K562 (cell line): ENCODE data around the gene ZDHHC8. TPM values are rescaled to one million over a fixed set of nuclear protein-coding genes. Genes with fewer than 3 reads are reported as not detected.

Source experiments
- ATAC-seq: fragments of 200-7000 bp; cut with Tn5 transposase; 3 replicates; pipeline ENCODE4 v1.9.1; 2020; ENCODE audit warnings: moderate library complexity
- BruUV-seq: library from RNA; stranded (reverse); fragments of 400-500 nt; replicated peaks from 2 replicates; lab custom pipeline; 2021; lab: Mats Ljungman, UMichigan
- CTCF ChIA-PET: fragments of 300-600 bp; formaldehyde crosslinking; extraction: SDS; loops from one replicate; lab custom pipeline; 2021; ENCODE audit warnings: low intra/inter-chr PET ratio; lab: Yijun Ruan, JAX
- POLR2A ChIA-PET: fragments of 300-600, 350-650 bp; sonication (Branson Sonifier 250); formaldehyde crosslinking; extraction: SDS; loops from one replicate; lab custom pipeline; 2021; ENCODE audit warnings: antibody characterized with exemption, inconsistent platforms; lab: Yijun Ruan, JAX
- DNase-seq, 4 experiments: peaks; one replicate each; pipeline versions ENCODE4 v3.0.0 to v3.0.0-alpha.2; 2011 to 2018; ENCODE audit warnings: low spot score in 3 of 4, mixed read lengths in 3 of 4; ENCODE audit errors: extremely low read depth in 1 of 4
- FAIRE-seq: peaks from 2 replicates; lab custom pipeline; 2011; peaks lifted over from hg19 to GRCh38; lab: Jason Lieb, UNC
- H2AFZ ChIP-seq: 2 replicates; pipeline ENCODE4 v1.6.0; 2011; ENCODE audit warnings: low read depth, low read length, control low read depth, inconsistent platforms
- H3K27ac ChIP-seq: fragments of 200-600 bp; 3 replicates; pipeline ENCODE4 v1.8.0; 2011; ENCODE audit warnings: low read depth, mild to moderate bottlenecking, control low read depth, inconsistent platforms, low read length, moderate library complexity, mixed read lengths; ENCODE audit errors: extremely low read depth
- H3K27me3 ChIP-seq, 2 experiments: fragments of 300-600 bp in 1 of 2; 2 replicates in 1 of 2; 3 replicates in 1 of 2; pipeline versions ENCODE4 v1.6.0 to v1.8.0; 2011; ENCODE audit warnings: inconsistent platforms in 2 of 2, low read length in 2 of 2, mild to moderate bottlenecking in 1 of 2, mixed read lengths in 1 of 2, moderate library complexity in 1 of 2; ENCODE audit not compliant: control insufficient read depth in 2 of 2, insufficient read depth in 2 of 2
- H3K36me3 ChIP-seq: fragments of 300-600 bp; 3 replicates; pipeline ENCODE4 v1.8.0; 2011; ENCODE audit warnings: mild to moderate bottlenecking, low read length, inconsistent platforms; ENCODE audit not compliant: control insufficient read depth, insufficient read depth
- H3K4me1 ChIP-seq, 2 experiments: fragments of 200-600 bp in 1 of 2; replicated peaks in 1 of 2; 2 replicates in 1 of 2; 3 replicates in 1 of 2; pipeline versions ENCODE4 v1.5.1 to v1.8.0; 2011; ENCODE audit warnings: inconsistent platforms in 2 of 2, low read length in 2 of 2, mild to moderate bottlenecking in 1 of 2, mixed read lengths in 1 of 2, moderate library complexity in 1 of 2; ENCODE audit not compliant: control insufficient read depth in 2 of 2, insufficient read depth in 2 of 2
- H3K4me2 ChIP-seq: 2 replicates; pipeline ENCODE4 v1.6.1; 2011; ENCODE audit warnings: low read length, control low read depth, inconsistent platforms, mixed read lengths; ENCODE audit not compliant: insufficient read depth
- H3K4me3 ChIP-seq: fragments of 200-600 bp; sonication (generic), shearing (Covaris generic); 2 replicates; pipeline ENCODE4 v1.5.1; 2016; ENCODE audit warnings: control low read depth, inconsistent platforms
- H3K79me2 ChIP-seq: fragments of 200-600 bp; 3 replicates; pipeline ENCODE4 v1.8.0; 2011; ENCODE audit warnings: low read length, inconsistent platforms; ENCODE audit not compliant: control insufficient read depth, insufficient read depth
- H3K9ac ChIP-seq, 2 experiments: 2 replicates each; pipeline versions ENCODE4 v1.6.0 to v1.6.1; 2011; ENCODE audit warnings: low read depth in 2 of 2, low read length in 2 of 2, control low read depth in 1 of 2, inconsistent platforms in 1 of 2, mild to moderate bottlenecking in 1 of 2, mixed read lengths in 1 of 2; ENCODE audit not compliant: insufficient read depth in 1 of 2
- H3K9me1 ChIP-seq: one replicate; pipeline ENCODE4 v1.6.0; 2011; ENCODE audit warnings: inconsistent platforms, mild to moderate bottlenecking, low read length, moderate library complexity; ENCODE audit not compliant: control insufficient read depth, insufficient read depth
- H3K9me3 ChIP-seq: replicated peaks from 2 replicates; pipeline ENCODE4 v1.5.1; 2011; ENCODE audit warnings: low read depth, low read length, inconsistent platforms; ENCODE audit not compliant: control insufficient read depth, insufficient read depth
- H4K20me1 ChIP-seq: replicated peaks from 2 replicates; pipeline ENCODE4 v1.6.1; 2011; ENCODE audit warnings: low read length, inconsistent platforms, mixed read lengths; ENCODE audit not compliant: control insufficient read depth, insufficient read depth
- CREM ChIP-seq: IDR thresholded peaks from 2 replicates; pipeline ENCODE4 v1.6.1; 2014; ENCODE audit warnings: antibody characterized with exemption, low read depth
- CTCF ChIP-seq, 3 experiments: IDR thresholded peaks in 2 of 3; conservative IDR thresholded peaks in 1 of 3; 2 replicates each; pipeline ENCODE4 v1.5.1; 2011 to 2012; ENCODE audit warnings: low read length in 3 of 3, mild to moderate bottlenecking in 3 of 3, control low read depth in 2 of 3, improper control_type of control experiment in 1 of 3, inconsistent platforms in 1 of 3, low read depth in 1 of 3, mixed read lengths in 1 of 3, moderate library complexity in 1 of 3; ENCODE audit not compliant: insufficient read depth in 2 of 3
- NONO ChIP-seq, 2 experiments: fragments of 200-400 bp in 1 of 2; fragments of 450-650 bp in 1 of 2; formaldehyde crosslinking in 1 of 2; IDR thresholded peaks; 2 replicates each; pipeline ENCODE4 v1.6.1; 2017; ENCODE audit warnings: low read depth in 2 of 2, mild to moderate bottlenecking in 2 of 2, moderate library complexity in 2 of 2, low read length in 1 of 2
- NR4A1 ChIP-seq, 2 experiments: fragments of 250-450 bp in 1 of 2; fragments of 450-650 bp in 1 of 2; sonication (Bioruptor Pico) in 1 of 2; IDR thresholded peaks; 2 replicates each; pipeline versions ENCODE4 v1.4.0 to v1.6.1; 2016 to 2020; ENCODE audit warnings: mild to moderate bottlenecking in 2 of 2, missing compliant biosample characterization in 1 of 2, missing genetic modification characterization in 1 of 2, moderate library complexity in 1 of 2
- RAD21 ChIP-seq, 2 experiments: fragments of 250-450 bp in 1 of 2; fragments of 450-650 bp in 1 of 2; sonication (Bioruptor Pico) in 1 of 2; formaldehyde crosslinking in 1 of 2; IDR thresholded peaks in 1 of 2; conservative IDR thresholded peaks in 1 of 2; 2 replicates each; pipeline versions ENCODE4 v1.4.0 to v1.8.0; 2020 to 2022; ENCODE audit warnings: mild to moderate bottlenecking in 2 of 2, moderate library complexity in 1 of 2
- RBFOX2 ChIP-seq: fragments of 200-400 bp; formaldehyde crosslinking; IDR thresholded peaks from 2 replicates; pipeline ENCODE4 v1.6.1; 2017; ENCODE audit warnings: low read depth, mild to moderate bottlenecking, low read length, moderate library complexity
- SMC3 ChIP-seq: conservative IDR thresholded peaks from 2 replicates; pipeline ENCODE4 v1.6.1; 2011; ENCODE audit warnings: low read depth, low read length, improper control_type of control experiment; ENCODE audit not compliant: insufficient read depth
- WHSC1 ChIP-seq: IDR thresholded peaks from one replicate; pipeline ENCODE4 v1.6.1; 2012; ENCODE audit warnings: low read length, control low read depth, inconsistent platforms
- YY1 ChIP-seq, 3 experiments: IDR thresholded peaks; 2 replicates each; pipeline ENCODE4 v1.6.1; 2011; ENCODE audit warnings: low read length in 2 of 3, mild to moderate bottlenecking in 2 of 3, moderate library complexity in 2 of 3, borderline replicate concordance in 1 of 3, control low read depth in 1 of 3, low read depth in 1 of 3; ENCODE audit not compliant: insufficient read depth in 3 of 3, insufficient replicate concordance in 2 of 3, control insufficient read depth in 1 of 3, insufficient read length in 1 of 3; ENCODE audit errors: extremely low read depth in 1 of 3
- ZC3H8 ChIP-seq: fragments of 450-650 bp; IDR thresholded peaks from 2 replicates; pipeline ENCODE4 v1.6.1; 2017
- WGBS: fragments of 100-300 bp; shearing (Covaris generic); methylation state at CpG from one replicate; pipeline ENCODE4 v1.1.6; 2016; ENCODE audit warnings: low coverage, mixed read lengths; ENCODE audit not compliant: insufficient coverage; ENCODE audit errors: missing lambda C conversion rate; 5-methylcytosine and 5-hydroxymethylcytosine counted together
- in situ Hi-C: fragments of 300-500 bp; cut with MboI; formaldehyde crosslinking; loops from 4 replicates; pipeline ENCODE4 v1.15.0; 2018; ENCODE audit warnings: inconsistent platforms, mixed read lengths
- intact Hi-C: fragments of 100-400 bp; cut with micrococcal nuclease; formaldehyde crosslinking; loops from 2 replicates; pipeline ENCODE4 v1.14.2; 2022
- polyA plus RNA-seq, 8 experiments: library from polyadenylated mRNA; depleted of rRNA in 4 of 8; stranded (reverse) in 5 of 8; unstranded in 3 of 8; fragments of >200 nt; fragmentation: Nextera tagmentation in 2 of 8; fragmentation: Illumina TruSeq in 1 of 8; extraction: Ambion mirVana in 2 of 8; extraction: Trizol in 1 of 8; gene quantifications; 2 replicates each; pipeline versions ENCODE4 v1.2.1 to v1.2.3, GENCODE V29; 2011 to 2014; ENCODE audit warnings: inconsistent platforms in 1 of 8, missing spikeins in 1 of 8
- total RNA-seq, 7 experiments: library from RNA; depleted of rRNA in 6 of 7; stranded (reverse); fragments of >200 nt in 6 of 7; fragmentation: Illumina TruSeq in 2 of 7; extraction: Trizol in 2 of 7; gene quantifications; 2 replicates each; pipeline versions ENCODE4 v1.2.1 to v1.2.3, GENCODE V29; 2011 to 2021; ENCODE audit warnings: low replicate concordance in 1 of 7

The ZDHHC8 gene
- total and polyA plus RNA-seq, 9 of the 15 experiments (the other 6 are each of a cell fraction or from before 2014, with no cell fraction given), result 0.04 to 109 (median 16.4) TPM

GRCh38 chr22:20133930-20134549, 2.4 kb downstream of the ZDHHC8 start:
- Histone ChIP-seq H3K9me1 (peaks cover 12% of the 10 kb centered on the region), H4K20me1 (peaks cover 69% of the 10 kb centered on the region), H3K36me3 (no peaks in the 10 kb centered on the region; the same call in 2 of the 3 replicates), H3K4me3 (no peak overlapping the region), H3K4me1 (peaks cover 20 to 88% of the 10 kb centered on the region in 2 experiments), H3K27me3 (no peaks in the 10 kb centered on the region), H2AFZ (no peak overlapping the region), H3K27ac (no peak overlapping the region), H3K4me2 (no peak overlapping the region), H3K9ac (peak overlapping the region in 1 of 2 experiments; percentile 76; a peak in 2 of 4 replicates)
- intact Hi-C loops (no loop called here), in situ Hi-C loops (no loop called here)
- ChIA-PET POLR2A (interaction anchor here (7.2 kb wide), 1 partner anchor 8 kb away, joined by 68 read pairs; no protein-coding TSS in a partner anchor), CTCF (interaction anchor here (0.6 to 1.0 kb wide), 3 partner anchors 161 to 1102 kb away, joined by 3 to 5 read pairs (median 3); no protein-coding TSS in a partner anchor)
- no peak for FAIRE-seq
- 61% methylated on average over 12 of the region's 12 CpGs for WGBS
- BruUV-seq, result TSS peak; percentile 13
- ATAC-seq, result no peak
- TF ChIP-seq YY1 (IDR thresholded peaks at IDR 0.05; ENCODE audit: borderline replicate concordance in 1 of 3, control insufficient read depth in 1 of 3, extremely low read depth in 1 of 3, insufficient read depth in 3 of 3, insufficient read length in 1 of 3, insufficient replicate concordance in 2 of 3, low read depth in 1 of 3, low read length in 2 of 3) (peak in 1 of 3 experiments; percentile 7), CREM (peak; percentile 10; the same call in 1 of the 2 replicates), SMC3 (peak; percentile 6; the same call in 1 of the 2 replicates), RBFOX2 (peak; percentile 42; the same call in 1 of the 2 replicates), RAD21 (CRISPR knock-in tag; conservative IDR thresholded peaks at IDR 0.05 in 1 of 2, IDR thresholded peaks at IDR 0.05 in 1 of 2) (peak in 1 of 2 experiments; percentile 56; a peak in 2 of 4 replicates), ZC3H8 (no peak), CTCF (IDR thresholded peaks at IDR 0.05 in 2 of 3, conservative IDR thresholded peaks at IDR 0.05 in 1 of 3; ENCODE audit: insufficient read depth in 2 of 3, low read depth in 1 of 3, low read length in 3 of 3) (peak; percentile 42 to 56 (median 46); a peak in 4 of 6 replicates), NONO (IDR thresholded peaks at IDR 0.05; ENCODE audit: low read depth in 2 of 2, low read length in 1 of 2) (0 out of 4 replicates have a peak, but pooled peaks of 1 of the 2 experiments have one; percentile 22), NR4A1 (CRISPR knock-in tag; IDR thresholded peaks at IDR 0.05) (no peak), NR4A1 (tag; IDR thresholded peaks at IDR 0.05) (no peak), WHSC1 (peak; percentile 33)
- TF ChIP-seq, all 486 proteins: peak for 8
- H3K9me3 ChIP-seq, result no peaks in the 10 kb centered on the region
- peaks cover 21% of the 10 kb centered on the region for H3K79me2 ChIP-seq
- DNase-seq, result no peak
